Fibroblast of villous mesenchyme (primary cell): ENCODE measurements around the gene STEAP3. TPM values are rescaled to one million over a fixed set of nuclear protein-coding genes. Genes with fewer than 3 reads are reported as not detected.

ENCODE experiments used
- DNase-seq: peaks from one replicate; pipeline ENCODE4 v3.0.0-alpha.2; 2010; ENCODE audit warnings: low read depth
- H3K4me3 ChIP-seq: 2 replicates; pipeline ENCODE4 v1.5.1; 2011; ENCODE audit warnings: low read depth, mild to moderate bottlenecking, low read length
- CTCF ChIP-seq: IDR thresholded peaks from 2 replicates; pipeline ENCODE4 v1.5.1; 2012; ENCODE audit warnings: low read depth, mild to moderate bottlenecking, low read length; ENCODE audit not compliant: insufficient read depth
- total RNA-seq: library from RNA; depleted of rRNA; stranded (reverse); fragments of >200 nt; gene quantifications from 2 replicates; pipeline ENCODE4 v1.2.3, GENCODE V29; 2012

Gene STEAP3
- total RNA-seq, 1 donor, result 17.7 TPM

GRCh38 chr2:119178776-119179175 lies 44.9 kb upstream of the STEAP3 start:
- H3K4me3 ChIP-seq, result no peak overlapping the region
- DNase-seq, result no peak
- TF ChIP-seq CTCF, result no peak

DNA sequence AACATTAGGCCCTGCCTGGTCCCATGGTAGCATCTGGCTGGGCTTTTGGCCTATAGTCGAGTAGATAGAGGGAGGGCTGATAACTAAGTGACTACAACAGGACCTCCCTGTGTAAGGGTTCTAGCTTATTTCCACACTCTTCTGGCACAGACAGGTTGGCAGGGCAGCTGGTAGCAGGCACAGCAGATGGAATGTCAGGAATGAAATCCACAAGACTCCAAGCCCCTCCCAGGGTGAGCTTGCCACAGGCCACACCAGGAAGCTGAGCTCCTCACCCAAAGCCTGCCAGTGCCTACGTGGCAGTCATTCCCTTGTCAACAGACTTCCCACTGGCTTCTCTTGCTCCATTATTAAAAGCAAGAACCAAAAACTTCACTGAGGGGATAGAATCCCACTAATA lies 44.4 kb upstream of the STEAP3 start:
- no peak for DNase-seq
- no peak for TF ChIP-seq CTCF

GRCh38 chr2:119179991-119180390 lies 43.6 kb upstream of the STEAP3 start:
- TF ChIP-seq CTCF, result no peak
- no peak for DNase-seq
- no peak overlapping the region for H3K4me3 ChIP-seq

More for the DNA sequence above, 44.4 kb upstream of the STEAP3 start:
- no peak overlapping the region for H3K4me3 ChIP-seq

DNA sequence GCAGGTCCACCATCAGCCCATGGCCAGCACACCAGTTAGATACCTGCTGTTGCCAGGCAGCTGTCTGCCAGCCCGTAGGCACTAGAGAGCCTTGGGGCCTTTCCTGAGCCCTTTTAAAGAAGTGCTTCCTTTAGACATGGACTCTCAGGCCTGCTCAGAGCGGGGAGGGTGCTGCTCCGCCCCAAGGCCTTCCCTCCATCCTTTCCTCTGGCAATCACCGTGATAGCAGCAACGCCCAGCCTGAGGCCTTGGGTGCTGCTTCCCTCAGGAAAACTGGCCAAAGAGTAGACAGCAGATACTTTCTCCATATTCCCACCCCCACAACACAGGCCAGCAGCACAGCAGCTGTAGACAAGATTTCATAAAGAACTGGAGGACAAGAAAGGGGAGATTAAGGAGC lies 42.7 kb upstream of the STEAP3 start:
- TF ChIP-seq CTCF, result no peak
- no peak for DNase-seq
- H3K4me3 ChIP-seq, result no peak overlapping the region

DNA sequence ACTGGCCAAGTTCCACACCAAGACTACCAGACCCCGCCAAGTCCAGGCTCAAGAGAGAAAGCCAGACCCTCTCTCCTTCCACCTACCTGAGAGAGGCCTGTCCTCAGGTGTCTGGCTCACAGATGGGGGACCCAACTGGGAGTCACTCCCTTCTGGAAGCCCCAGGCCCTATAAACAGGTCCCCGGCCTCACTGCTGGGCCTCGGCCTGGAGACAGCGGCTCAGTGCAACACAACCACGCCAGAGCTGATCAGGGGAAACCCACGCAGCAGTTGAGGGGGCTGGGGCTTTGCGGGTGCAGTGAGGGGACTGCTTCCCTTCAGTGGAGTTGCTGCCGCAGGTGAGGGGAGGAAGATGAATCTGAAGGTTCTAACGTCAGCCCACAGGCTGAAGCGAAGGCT lies 42.2 kb upstream of the STEAP3 start:
- no peak for DNase-seq
- no peak for TF ChIP-seq CTCF
- H3K4me3 ChIP-seq, result no peak overlapping the region

- no peak for DNase-seq
- no peak for TF ChIP-seq CTCF
- H3K4me3 ChIP-seq, result no peak overlapping the region
Observed at GRCh38 chr2:119181791-119182445, 41.7 kb upstream of the STEAP3 start.

- no peak overlapping the region for H3K4me3 ChIP-seq
- no peak for DNase-seq
- no peak for TF ChIP-seq CTCF
Observed at GRCh38 chr2:119184512-119184911, 39.1 kb upstream of the STEAP3 start.
